HG03575 (cell line): ENCODE results near the gene FGF3.

Experiments
- ATAC-seq: cut with Tn5 transposase; IDR thresholded peaks from one replicate; pipeline ENCODE4 v1.9.1; 2021; ENCODE audit not compliant: unreplicated experiment, insufficient number of reproducible peaks, low FRiP score; ENCODE audit errors: extremely low read depth

FGF3 gene

DNA sequence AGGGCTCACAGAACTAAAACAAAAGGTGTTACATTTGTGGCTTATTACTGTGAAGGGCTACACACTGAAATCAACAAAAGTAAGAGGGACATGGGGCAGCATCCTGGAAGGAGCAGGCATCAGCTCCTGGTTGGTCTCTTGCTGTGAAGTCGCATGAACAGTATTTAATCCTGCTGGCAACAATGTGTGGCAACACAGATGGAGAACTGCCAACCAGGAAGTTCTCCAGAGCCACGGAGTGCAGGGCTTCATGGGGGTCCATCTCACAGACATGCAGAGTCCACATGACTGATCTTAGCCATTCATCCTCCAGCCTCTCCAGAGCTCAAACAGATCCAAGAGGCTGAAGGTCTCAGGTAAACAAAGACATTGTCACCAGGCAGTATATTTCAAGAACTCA lies 32.8 kb upstream of the FGF3 start:
- ATAC-seq, result no peak

DNA sequence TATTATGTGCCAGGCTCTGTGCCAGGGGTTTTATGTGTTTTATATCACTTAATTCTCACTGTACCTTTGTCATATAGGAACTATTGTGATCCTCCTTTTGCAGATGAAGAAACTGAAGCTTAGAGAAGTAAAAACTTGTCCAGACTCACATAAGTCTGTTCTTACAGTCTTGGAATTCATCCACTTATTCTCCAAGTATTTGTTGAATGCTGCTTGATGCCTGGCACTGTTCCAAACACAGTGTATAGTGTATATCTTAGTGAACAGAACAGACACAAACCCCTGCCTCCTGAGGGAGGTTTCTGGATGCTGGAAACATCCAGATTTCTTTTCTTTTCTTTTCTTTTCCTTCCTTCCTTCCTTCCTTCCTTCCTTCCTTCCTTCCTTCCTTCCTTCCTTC lies 29.0 kb upstream of the FGF3 start:
- ATAC-seq, result no peak

DNA sequence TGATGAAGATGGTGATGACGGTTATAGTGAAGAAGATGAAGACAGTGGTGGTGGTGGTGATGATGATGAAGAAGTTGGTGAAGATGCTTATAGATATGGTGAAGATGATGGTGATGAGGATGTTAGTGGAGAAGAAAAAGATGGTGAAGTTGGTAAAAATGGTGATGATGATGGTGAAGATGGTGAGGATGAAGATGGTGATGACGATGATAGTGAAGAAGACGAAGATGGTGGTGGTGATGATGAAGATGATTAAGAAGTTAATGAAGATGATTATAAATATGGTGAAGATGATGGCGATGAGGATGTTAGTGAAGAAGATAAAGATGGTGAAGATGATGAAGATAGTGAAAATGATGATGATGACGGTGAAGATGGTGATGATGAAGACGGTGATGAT lies 25.2 kb upstream of the FGF3 start:
- ATAC-seq, result no peak

DNA sequence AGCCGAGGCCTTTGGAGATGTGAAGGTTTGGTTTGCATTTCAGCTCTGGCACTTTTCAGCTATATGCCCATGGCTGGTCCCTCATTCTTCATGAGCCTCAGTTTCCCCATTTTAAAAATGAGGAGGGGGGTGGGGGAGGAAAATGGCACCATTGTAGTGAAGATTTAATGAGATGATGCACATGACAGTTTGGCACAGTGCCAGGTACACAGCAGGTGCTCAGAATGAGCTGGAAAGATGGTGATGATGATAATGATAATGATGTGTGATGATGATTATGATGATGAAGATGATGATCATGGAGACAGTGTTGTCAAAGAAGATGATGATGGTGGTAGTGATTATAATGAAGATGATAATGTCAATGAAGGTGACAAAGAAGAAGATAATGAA lies 24.3 kb upstream of the FGF3 start:
- ATAC-seq, result no peak

DNA sequence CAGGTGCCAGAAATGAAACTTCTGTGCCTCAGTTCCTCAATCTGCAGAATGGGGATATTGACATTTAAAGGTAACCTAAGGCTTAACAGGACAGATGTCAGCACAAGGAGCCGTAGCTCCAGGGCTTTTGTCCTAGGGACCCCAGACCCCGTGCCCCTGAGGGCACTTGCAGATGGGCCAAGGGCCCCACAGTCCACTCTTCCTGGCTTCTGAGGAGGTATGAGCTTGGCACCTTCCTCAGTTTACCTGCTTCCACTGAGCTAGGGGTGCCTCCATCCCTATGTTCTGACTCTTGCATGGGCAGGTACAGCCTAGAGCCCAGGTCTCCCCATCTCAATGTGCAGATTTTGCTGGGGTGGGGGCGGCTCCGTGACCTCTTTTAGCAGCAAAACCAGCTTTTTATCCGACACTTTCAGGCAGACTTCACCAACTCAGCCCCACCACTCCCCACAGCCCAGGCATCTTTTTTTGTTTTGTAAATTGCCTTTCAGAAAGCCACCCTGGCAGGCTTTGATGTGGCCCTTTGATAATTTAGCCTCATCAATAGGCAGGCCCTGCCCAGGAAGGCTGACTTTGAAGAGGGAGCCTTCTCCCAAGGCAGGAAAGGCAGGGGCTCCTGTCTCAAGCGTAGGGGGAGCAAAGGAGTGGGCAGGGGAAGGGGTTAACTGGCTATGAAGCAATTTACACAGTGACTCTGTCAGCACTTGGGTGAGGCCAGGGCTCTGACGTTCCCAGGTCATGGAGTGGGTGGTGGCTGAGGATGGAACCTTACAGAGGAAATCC lies 23.7 kb upstream of the FGF3 start:
- ATAC-seq, result no peak

DNA sequence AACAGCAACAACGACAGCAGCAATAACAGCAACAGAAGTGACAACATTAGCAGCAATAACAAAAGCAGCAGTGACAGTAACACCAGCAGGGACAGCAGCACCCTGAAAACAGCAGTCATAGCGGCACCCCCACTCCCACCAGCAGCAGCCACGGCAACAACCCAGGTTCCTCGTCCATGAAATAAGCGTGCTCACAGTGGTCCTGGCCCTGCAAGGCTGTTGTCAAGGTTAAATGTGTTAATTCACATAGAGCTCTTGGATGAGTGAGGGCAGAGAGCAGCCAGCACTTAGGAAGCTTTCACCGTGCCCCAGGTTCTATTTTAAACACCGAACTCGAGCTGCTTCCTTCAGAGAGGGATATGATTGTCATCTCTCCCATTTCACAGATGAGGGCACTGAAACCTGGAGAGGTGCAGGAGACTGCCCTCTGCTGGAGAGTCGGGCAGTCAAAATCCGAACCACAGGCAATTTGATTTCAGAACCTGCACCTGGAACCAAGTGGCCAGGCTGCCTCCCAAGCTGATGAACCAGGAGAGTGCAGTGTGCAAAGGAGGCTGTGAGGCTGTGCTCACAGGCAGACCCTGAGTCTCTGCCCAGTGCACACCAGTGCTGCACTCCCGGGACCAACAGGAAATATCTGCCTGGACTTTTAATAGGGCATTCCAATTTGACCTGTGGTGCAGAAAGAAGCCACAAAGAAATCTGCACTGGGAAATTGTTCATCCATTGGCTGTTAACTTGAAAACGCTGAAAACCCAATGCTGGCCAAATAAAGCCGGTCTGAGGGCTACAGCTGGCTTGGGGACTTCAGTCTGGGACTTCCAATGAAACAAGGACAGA lies 22.9 kb upstream of the FGF3 start:
- no peak for ATAC-seq

DNA sequence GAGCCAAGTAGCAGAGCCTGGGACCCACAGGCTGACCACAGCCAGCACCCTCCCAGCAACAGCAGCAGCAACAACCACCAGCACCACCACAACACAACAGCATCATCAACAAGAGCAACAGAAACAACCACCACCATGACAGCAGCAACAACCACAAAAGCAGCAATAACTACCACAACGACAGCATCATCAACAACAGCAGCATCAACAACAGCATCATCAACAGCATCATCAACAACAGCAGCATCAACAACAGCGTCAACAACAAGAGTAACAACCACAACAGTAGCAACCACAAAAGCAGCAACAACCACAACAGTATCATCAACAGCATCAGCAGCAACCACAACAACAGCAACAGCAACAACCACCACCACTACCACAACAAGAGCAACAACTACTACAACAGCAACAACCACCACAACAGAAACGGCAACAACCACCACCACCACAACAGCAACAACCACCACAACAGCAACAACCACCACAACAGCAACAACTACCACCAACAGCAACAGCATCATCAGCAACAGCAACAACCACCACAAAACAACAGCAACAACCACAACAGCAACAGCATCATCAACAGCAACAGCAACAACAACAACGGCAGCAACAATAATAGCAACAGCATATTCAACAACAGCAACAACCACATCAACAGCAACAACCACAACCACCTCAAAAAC lies 22.1 kb upstream of the FGF3 start:
- no peak for ATAC-seq

DNA sequence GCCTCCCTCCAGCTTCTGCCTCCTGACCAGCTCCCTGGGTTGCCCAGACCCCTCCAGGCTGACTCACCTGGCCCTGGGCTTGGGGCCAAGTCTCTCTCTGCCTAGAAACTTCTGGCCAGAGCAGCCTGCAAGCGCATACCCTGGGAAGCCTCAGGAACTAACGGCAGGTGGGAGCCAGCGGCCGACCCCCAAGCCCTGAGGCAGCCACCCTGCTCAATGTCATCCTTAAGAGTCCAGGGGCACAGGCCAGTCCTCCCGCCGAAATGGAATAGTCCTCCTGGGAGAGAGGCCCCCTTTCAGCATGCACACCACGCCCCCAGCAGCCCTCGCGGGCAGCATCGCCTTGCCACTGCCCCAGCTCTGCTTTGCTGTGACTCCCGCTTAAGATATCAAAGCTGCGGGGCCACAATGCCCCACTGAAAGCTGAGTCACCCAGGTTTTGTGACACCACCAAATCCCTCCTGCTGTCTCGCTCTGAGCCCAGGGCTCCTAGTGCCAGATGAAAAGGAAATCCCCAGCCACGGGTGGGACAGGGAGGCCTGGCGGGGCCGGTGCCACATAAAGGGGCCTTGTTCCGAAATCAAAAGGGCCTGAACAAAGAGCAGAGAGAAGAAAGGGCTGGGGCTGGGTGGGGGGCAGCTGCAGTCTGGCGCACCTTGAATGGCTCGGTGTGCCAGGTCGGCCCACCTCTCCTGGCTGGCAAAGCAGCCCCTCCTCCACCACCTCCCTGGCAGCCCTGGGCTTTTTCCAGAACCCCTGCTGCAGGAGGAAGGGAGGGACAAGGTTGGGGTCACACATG lies 21.4 kb upstream of the FGF3 start:
- ATAC-seq, result no peak

DNA sequence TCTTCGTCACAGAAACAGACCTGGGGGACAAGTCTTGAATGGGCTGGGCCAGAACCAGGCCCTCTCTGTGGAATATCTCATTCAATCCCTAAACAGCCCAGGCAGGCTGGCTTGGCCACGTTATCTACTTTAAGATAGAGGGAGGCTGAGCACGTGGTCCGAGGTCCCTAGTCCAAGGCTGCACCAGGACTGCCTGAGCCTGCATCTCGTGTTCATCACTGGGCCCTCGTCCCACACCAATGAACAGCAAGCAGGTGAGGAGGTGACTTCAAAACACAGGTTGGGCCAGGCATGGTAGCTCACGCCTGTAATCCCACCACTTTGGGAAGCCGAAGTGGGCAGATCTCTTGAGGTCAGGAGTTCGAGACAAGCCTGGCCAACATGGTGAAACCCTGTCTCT lies 20.3 kb upstream of the FGF3 start:
- no peak for ATAC-seq

DNA sequence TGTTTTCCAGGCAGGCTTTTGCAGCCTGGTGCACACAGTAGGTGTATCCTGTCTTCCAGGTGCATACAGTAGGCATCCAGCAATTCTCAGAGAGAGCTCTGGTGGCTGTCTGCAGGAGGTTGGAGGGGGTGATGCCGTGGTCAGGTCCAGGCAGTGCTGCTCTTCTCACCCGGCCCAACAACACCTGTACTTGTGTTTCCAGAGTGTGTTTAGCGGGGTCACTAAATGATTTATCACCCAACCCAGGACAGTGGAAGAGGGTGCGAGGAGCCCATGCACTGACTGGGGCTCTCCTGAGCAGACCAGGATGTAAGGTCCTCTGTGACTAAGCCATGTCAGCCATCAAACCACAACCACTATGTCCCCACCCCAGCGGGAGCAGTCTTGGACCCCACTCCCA lies 18.6 kb upstream of the FGF3 start:
- no peak for ATAC-seq

DNA sequence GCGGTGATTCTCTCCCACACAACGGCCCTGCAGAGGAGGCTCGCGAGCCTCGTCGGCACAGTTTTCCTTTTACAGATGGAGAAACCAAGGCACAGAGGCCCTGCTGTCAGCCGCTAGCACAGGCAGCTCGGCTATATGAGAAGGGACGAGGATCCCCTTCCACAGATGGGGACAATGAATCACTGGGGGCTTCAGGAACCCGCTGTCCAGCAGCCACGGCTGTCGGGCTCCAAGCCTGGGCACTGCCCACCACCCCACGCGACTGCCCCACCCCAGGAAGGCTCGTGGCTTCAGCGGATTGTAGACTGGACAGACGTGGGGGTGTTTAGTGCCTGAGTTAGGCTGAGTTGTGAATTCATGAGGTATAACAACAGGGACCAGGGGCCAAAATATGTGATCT lies 17.2 kb upstream of the FGF3 start:
- no peak for ATAC-seq

DNA sequence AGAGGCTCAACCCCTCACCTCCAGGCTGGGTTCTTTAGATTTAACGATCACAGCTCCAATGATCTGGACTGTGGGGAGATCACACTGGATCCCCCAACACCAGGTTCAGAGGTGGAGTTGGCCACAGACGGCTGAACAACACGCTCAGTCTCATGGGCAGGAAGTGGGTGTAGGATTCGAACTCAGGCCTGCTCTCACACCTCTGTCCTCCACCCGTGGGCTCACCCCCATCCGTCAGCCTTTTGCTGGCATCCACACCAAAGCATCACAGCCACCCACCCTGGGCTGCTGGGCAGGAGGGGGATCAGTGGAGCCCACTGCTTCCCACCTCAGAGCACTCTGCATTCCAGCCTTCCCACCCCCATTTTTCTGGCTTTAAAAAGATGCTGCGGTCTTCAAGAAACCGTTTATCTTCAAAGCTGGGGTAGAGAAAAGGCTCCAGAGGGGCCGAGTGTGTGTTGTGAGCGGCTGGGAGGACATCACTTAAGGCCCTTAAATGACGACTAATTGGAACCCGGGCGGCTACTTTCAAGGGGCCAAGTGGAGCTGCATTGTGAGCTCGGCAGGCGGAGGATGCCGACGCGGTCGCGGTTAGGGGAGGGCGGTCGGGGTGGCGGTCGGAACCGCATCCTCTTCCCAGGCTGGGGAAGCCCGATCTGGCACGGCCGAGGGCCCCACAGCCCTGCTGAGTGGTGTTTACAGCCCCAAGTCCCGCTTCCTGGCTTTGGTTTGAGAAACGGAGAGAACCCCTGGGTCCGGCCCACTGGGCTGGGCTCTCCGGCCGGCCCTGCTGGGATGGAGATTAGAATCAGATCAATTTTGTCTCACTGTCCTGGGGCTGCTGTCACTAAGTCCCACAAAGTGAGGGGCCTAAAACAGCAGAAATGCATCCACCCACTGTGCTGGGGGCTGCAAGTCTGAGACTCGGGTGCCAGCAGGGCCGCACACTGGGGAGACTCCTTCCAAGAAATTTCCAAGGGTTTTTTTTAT lies 15.9 kb upstream of the FGF3 start:
- no peak for ATAC-seq

DNA sequence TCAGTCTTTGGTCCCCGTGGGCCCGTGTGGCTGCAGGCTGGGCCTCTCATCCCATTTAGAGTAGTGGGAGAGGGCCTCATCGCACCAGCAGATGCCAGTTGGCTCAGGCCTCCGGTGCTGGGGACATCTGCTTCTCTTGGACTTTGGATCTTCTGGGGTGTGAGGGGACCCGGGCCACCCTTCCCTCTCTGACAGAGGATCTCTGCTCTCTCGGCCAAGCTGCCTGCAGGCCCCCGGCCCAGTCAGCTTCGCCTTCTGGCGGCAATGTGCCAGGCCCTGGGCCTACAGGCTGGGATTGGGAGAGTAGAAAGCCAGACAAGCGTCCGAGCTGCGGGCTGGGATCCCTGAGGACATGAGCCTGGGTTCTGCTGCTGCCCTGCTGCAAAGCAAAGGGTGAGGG lies 15.0 kb upstream of the FGF3 start:
- ATAC-seq, result no peak

DNA sequence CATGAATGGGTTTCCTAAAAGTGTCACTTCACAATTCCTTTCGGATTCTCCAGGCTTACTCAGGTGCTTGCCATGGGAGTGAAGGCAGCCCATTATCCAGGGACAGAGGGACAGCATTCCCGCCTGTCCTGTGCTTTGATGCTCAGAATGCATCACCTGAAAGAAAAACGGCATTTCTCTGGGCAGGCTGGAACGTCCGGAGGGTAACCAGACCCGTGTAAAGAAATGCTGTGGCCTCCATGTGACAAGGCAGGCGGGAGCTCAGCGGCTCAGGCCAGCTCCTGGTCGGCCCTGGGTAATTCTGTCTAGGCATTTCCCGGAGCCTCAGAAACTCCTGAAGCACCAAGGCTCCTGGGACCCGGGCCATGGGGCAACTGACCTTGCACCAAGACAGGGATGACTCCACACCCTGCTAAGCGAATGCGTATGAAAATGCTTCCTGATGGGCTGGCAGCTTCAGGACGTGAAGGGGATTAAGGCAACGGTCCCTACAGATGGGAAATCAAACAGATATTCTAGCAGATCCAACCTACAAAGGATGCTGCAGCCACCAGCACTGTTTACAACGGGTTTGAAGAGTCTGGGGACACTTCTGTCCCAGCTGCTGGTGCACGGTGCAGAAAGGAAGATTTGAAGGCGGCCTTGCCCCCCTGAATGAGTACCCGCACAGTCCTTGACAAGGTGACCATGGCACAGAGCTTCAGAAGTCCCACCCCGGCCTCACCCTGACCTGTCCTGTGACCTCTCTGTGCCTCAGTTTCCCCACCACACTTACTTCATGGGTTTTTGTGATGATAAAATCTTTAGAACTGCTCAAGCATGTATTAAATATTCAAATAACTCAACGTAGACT lies 13.6 kb upstream of the FGF3 start:
- ATAC-seq, result no peak

DNA sequence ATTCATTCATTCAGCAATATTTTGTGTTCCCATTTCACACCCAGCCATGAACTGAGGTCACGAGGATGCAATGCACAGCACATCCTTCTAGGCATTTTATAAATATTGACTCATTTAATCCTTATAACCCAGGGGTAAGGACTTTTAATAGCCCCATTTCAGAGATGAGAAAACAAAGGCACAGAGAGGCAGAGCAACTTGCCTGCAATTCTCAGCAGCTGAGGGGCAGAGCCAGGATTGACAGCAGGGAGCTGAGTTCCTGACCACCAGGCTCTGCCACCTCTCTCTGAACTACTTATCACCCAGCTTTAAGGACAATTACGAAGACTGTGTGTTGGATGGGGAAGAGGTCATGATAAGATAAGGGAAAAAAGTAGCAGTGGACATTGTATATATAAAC lies 12.8 kb upstream of the FGF3 start:
- ATAC-seq, result no peak

DNA sequence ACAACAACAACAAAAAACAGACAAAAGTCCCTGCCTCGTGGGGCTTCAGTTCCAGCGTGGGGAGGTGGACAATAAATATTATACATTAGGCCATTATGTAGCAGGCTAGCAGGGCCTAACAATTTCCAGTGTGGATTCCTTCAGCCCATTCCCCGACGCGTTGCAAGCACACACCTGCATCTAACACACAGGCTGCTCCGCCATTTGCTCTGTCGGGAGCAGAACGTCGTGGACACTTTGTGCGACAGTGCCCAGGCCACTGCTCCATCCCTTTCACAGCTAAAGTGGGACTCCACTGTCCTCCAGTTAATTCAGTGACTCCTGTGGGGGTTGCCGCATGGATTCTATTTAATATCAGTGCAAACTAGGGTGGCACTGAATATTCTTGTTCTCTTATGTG lies 10.9 kb upstream of the FGF3 start:
- no peak for ATAC-seq

DNA sequence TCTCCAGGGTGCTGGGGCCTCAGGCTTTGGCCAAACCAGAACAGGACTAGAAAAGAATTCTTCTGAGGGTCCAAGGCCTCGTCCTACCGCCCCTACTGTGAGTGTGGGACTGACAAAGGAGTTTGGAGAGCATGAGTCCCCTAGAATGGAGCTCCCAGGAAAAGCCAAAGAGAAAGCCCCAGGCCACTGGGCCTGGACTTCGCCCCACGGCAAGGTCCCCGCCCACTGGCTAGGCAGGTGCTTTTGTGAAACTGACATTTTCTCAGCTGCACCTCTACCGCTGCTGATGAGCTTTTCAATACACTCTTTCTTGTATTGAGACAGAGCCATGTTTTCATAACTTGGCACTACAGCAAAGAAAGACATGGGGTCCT lies 9.7 kb upstream of the FGF3 start:
- ATAC-seq, result no peak
